Measurements from ENCODE around the gene KDM2A.

KDM2A gene

DNA sequence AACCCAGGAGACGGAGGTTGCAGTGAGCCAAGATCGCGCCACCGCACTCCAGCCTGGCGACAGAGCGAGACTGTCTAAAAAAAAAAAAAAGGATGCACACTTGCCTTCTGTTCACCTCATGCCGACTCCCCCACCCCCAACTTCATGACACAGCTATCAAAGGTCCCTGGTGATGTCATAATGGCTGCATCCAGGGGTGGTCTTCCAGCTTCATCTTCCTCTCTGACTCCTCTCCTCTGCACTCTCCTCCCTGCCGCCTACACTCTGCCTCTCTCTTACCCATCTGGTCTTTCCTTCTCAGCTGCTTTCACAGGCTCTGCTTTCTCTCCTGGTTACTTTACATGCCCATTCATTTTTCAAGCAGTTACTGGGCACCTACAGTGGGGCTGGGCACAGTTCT, 16.4 kb upstream of the KDM2A start:
- no peak for TF ChIP-seq GATA2 (IDR thresholded peaks at IDR 0.05; ENCODE audit: low read depth, low read length)
- TF ChIP-seq GATA3 (IDR thresholded peaks at IDR 0.05; ENCODE audit: low read depth, low read length), result no peak

GRCh38 chr11:67105964-67106363, 13.1 kb upstream of the KDM2A start:
- no peak for TF ChIP-seq GATA2 (IDR thresholded peaks at IDR 0.05; ENCODE audit: low read depth, low read length)
- TF ChIP-seq GATA3 (IDR thresholded peaks at IDR 0.05; ENCODE audit: low read depth, low read length), result no peak

DNA sequence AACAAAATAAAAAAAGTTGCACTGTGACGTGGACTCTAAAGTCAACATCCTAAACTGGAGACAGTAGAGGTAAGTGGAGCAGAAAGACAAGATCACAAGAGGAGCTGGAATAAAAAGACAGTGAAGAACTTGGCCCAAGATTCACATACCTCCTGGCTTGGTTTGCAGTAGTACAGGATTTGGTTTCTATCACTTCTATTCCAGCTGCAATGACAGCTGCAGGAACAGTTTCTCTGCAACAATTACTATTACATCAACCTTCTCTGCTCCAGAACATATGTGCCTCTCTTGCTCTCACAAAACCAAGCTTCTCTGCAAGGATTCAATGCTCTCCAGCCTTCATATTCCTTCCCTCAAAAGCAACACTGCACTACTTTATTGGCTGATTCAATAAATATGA, 7.8 kb upstream of the KDM2A start:
- TF ChIP-seq GATA2 (IDR thresholded peaks at IDR 0.05; ENCODE audit: low read depth, low read length) (no peak), GATA3 (IDR thresholded peaks at IDR 0.05; ENCODE audit: low read depth, low read length) (no peak)

DNA sequence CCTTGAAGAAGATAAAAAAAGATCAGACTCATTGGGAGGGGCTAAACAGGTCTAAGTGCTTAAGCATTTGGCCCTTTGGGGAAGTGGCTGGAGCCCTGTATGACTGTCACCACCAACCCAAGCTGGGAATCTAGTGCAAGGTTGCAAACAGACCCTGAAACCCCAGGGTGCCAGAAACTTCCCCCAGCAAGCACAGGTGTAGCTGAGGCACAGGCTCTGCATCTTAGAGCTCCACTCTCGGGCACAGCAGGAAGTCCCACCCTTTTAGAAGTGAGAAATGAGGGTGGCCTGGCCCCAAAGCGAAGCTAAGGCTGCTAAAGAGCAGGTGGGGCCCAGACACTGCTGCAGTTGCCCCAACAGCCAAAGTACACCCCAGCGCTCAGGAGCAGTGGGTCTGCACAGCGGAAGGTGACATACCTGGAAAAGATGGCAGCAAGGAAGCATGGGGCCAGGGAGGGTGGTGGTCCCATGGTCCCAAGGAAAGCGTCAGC, 5.8 kb upstream of the KDM2A start:
- no peak for TF ChIP-seq GATA3 (IDR thresholded peaks at IDR 0.05; ENCODE audit: low read depth, low read length)
- no peak for TF ChIP-seq GATA2 (IDR thresholded peaks at IDR 0.05; ENCODE audit: low read depth, low read length)

- no peak for TF ChIP-seq GATA3 (IDR thresholded peaks at IDR 0.05; ENCODE audit: low read depth, low read length)
- TF ChIP-seq GATA2 (IDR thresholded peaks at IDR 0.05; ENCODE audit: low read depth, low read length), result no peak
Observed at GRCh38 chr11:67114275-67114896, 4.7 kb upstream of the KDM2A start.

DNA sequence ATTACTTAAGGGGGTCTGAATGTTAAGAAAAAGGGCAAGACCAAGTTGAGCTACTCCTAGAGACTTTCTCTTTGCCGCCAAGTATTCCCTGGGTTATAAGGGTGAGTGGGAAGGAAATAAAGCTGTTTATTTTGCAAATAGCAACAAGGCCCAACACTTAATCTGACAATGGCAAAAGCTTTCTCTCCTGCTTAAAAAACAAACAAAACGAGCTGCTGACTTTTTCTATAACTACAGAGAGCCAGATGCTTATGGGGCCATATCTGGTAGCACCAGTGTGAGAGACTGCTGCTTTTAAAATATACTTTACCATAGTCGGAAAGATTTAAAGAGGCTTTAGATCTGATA, 2.3 kb upstream of the KDM2A start:
- TF ChIP-seq GATA2 (IDR thresholded peaks at IDR 0.05; ENCODE audit: low read depth, low read length), result no peak
- TF ChIP-seq GATA3 (IDR thresholded peaks at IDR 0.05; ENCODE audit: low read depth, low read length), result no peak

DNA sequence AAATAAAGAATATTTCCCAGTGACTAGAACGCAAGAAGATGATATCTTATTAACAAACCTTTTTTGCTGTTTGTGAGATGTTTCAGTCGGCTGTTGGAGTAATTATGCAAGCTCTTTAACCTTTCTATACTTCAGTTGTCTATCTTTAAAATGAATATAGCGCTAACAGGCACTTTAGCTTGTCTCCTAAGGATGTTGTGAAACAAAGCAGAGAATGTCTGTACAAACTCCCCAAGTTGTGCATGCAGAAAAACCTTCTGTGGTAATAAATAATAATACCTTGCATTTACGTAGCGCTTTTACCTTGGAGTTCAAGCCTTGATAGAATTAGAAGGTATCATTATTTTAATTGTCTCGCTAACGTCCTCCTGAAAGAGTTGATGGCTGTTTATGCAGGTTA, 1.9 kb upstream of the KDM2A start:
- TF ChIP-seq GATA2 (IDR thresholded peaks at IDR 0.05; ENCODE audit: low read depth, low read length), result no peak
- TF ChIP-seq GATA3 (IDR thresholded peaks at IDR 0.05; ENCODE audit: low read depth, low read length), result no peak

DNA sequence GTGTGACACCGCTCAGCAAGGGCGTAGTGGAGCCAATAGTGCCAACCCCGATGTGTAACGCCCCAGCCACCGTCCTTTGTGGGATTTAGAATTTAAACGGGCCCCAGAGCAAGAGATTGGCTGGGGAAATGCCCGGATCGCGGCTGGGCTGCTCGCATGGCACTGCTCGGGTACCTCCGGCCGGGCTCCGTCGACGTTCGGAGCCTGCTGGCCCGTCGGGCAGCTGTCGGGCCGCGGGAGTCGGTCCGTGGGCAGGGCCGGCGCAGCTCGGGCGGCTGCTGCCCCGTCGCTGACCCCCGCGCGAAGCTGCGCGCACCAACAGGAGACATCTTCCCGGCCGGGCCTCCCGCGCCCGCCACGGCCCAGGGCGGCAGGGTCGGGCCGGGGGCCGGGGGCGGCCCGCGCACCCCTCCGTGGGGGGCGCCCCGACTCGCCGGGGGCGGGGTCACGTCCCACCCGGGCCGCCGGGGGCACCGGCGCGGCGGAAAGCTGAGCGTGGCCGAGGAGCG, 1.3 kb upstream of the KDM2A start:
- TF ChIP-seq GATA3 (IDR thresholded peaks at IDR 0.05; ENCODE audit: low read depth, low read length) (no peak), GATA2 (IDR thresholded peaks at IDR 0.05; ENCODE audit: low read depth, low read length) (no peak)

- TF ChIP-seq GATA3 (IDR thresholded peaks at IDR 0.05; ENCODE audit: low read depth, low read length), result no peak
- no peak for TF ChIP-seq GATA2 (IDR thresholded peaks at IDR 0.05; ENCODE audit: low read depth, low read length)
Observed at GRCh38 chr11:67118181-67118766, 789 bp upstream of the KDM2A start.

DNA sequence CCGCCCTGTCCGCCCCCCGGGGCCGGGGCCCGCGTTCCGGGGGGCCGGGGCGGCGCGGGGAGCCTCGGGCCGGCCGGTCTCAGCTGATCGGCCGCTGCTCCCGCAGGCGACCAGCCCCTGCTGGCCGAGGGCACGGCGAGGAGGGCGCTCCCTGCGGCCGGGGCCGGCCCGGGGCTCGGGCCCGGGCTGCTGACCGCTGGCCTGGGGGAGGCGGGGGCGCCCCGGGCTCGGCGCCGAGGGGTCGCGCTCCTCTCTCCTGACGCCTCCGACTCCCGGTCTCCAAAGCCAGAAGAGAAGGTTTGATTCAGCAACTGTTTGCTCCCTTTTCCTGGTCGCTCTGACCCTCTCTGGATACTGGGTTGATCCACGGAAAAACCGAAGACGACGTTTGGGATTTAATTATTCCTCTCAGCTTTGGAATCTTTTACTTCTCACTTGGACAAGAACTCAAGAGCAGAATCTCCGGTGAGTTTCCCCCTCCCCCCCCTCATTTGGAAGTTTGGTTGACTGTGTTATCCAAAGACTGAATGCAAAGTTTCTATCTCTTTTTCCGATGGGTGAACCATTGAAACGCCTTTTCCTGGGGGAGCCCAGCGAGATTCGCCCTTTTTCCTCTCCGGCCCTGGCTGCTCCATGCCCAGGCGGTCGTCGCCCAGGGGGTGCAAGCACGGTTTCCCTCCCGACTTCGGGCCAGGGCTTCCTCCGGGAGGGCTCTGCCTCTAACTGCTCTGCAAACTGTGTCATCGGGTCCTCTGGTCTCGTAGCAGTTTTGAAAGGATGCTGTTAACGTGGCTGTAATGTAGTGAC, 725 bp downstream of the KDM2A start:
- TF ChIP-seq GATA3 (IDR thresholded peaks at IDR 0.05; ENCODE audit: low read depth, low read length) (no peak), GATA2 (IDR thresholded peaks at IDR 0.05; ENCODE audit: low read depth, low read length) (no peak)

GRCh38 chr11:67120456-67120855, 1.4 kb downstream of the KDM2A start:
- TF ChIP-seq GATA3 (IDR thresholded peaks at IDR 0.05; ENCODE audit: low read depth, low read length) (peak; percentile 37; the same call in 1 of the 2 replicates), GATA2 (IDR thresholded peaks at IDR 0.05; ENCODE audit: low read depth, low read length) (peak; percentile 81)

DNA sequence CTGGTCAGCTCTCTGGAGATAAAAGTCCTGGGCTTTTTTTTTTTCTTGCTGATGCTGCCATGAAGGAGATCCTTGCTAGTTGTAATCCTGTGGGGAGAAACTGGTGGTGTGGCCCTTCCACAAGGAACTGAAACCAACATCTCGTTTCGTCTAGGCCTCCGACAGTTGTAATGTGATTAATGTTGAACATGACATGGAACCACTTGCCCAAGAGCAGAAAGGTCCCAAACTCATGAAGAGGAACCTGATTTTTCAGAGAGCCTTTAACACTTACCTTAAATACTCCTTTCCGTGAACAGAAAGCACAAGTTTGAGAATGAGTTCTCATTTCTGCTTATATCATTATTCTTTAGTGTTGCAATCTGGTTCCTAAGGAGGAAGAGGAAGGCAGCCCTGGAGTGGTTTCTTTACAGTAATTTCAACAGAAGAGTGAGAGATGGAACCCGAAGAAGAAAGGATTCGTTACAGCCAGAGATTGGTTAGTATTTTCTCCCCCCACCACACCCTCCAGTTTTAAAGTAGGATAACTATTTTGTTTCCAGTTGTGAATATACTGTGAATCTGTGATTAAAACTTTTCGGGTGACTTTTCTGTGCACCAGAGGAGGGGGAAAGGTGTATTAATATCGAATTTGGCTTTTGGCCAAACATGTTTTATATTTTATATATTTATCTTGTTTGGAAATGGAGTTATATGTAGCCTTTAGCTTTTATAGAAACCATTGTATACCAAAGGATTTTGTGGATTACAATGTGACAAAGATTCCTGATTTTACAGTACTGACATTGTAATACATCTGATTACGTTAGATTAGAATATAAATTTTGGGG, 2.0 kb downstream of the KDM2A start:
- TF ChIP-seq GATA2 (IDR thresholded peaks at IDR 0.05; ENCODE audit: low read depth, low read length) (no peak), GATA3 (IDR thresholded peaks at IDR 0.05; ENCODE audit: low read depth, low read length) (no peak)

DNA sequence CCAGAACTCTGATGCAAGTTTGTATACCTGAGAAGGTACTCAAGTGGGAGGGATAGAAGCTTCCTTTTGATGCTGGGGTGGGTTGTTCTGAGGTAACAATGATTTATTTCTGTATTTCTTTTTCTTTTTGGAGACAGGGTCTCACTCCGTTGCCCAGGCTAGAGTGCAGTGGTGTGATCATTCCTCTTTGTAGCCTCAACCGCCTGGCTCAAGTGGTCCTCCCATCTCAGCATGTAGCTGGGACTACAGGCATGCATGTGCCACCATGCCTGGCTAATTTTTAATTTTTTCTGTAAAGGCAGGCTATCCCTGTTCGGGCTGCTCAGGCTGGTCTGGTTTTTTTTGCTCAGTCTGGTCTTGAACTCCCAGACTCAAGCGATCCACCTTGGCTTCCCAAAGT, 7.9 kb downstream of the KDM2A start:
- no peak for TF ChIP-seq GATA3 (IDR thresholded peaks at IDR 0.05; ENCODE audit: low read depth, low read length)
- no peak for TF ChIP-seq GATA2 (IDR thresholded peaks at IDR 0.05; ENCODE audit: low read depth, low read length)

- no peak for TF ChIP-seq GATA2 (IDR thresholded peaks at IDR 0.05; ENCODE audit: low read depth, low read length)
- TF ChIP-seq GATA3 (IDR thresholded peaks at IDR 0.05; ENCODE audit: low read depth, low read length), result no peak
Observed at GRCh38 chr11:67136156-67136555, 17.1 kb downstream of the KDM2A start.
